Gastroesophageal sphincter (tissue), 3 donors: ENCODE results near the gene MYOM3.

Experiments
- CTCF ChIP-seq, 4 experiments: fragments of 200-600 bp in 2 of 4; fragments of 450-650 bp in 2 of 4; sonication (generic) in 1 of 4; IDR thresholded peaks; one replicate each; pipeline ENCODE4 v1.5.1; 2017 to 2019; ENCODE audit warnings: antibody characterized with exemption in 4 of 4, mild to moderate bottlenecking in 2 of 4, moderate library complexity in 2 of 4
- EP300 ChIP-seq: sonication (generic); formaldehyde crosslinking; IDR thresholded peaks from one replicate; pipeline ENCODE4 v1.6.1; 2017; ENCODE audit warnings: antibody characterized with exemption, mild to moderate bottlenecking
- POLR2A ChIP-seq, 2 donors: fragments of 450-650 bp; IDR thresholded peaks; one replicate each; pipeline ENCODE4 v1.6.1; 2017; ENCODE audit warnings: antibody characterized with exemption in 2 of 2, mild to moderate bottlenecking in 2 of 2, moderate library complexity in 1 of 2
- POLR2AphosphoS5 ChIP-seq: sonication (generic); formaldehyde crosslinking; IDR thresholded peaks from one replicate; pipeline ENCODE4 v1.6.1; 2017; ENCODE audit warnings: antibody characterized with exemption

- TF ChIP-seq EP300 (no peak), POLR2A (IDR thresholded peaks at IDR 0.05) (no peak), CTCF (IDR thresholded peaks at IDR 0.05) (no peak), POLR2AphosphoS5 (no peak)
Measured at GRCh38 chr1:24139841-24140425, 28.0 kb upstream of the MYOM3 start.
